Cardiac muscle cell (in vitro differentiated cells and primary cell): ENCODE measurements around the gene AGAP1. TPM values are rescaled to one million over a fixed set of nuclear protein-coding genes. Genes with fewer than 3 reads are reported as not detected.

Source experiments
- DNase-seq, 2 donors: peaks; one replicate each; pipeline versions ENCODE4 v3.0.0 to v3.0.0-alpha.2; 2010 to 2017; ENCODE audit warnings: low read depth in 1 of 2, low spot score in 1 of 2
- H3K27ac ChIP-seq: fragments of 200-600 bp; sonication (generic); 2 replicates; pipeline ENCODE4 v1.5.1; 2016
- H3K27me3 ChIP-seq: fragments of 200-600 bp; sonication (generic); 2 replicates; pipeline ENCODE4 v1.6.0; 2016; ENCODE audit warnings: control low read depth
- H3K36me3 ChIP-seq: fragments of 200-600 bp; sonication (generic); 2 replicates; pipeline ENCODE4 v1.5.1; 2016; ENCODE audit warnings: control low read depth
- H3K4me1 ChIP-seq: fragments of 200-600 bp; sonication (generic); 2 replicates; pipeline ENCODE4 v1.8.1; 2017; ENCODE audit warnings: low read depth, mild to moderate bottlenecking, mixed run types
- H3K4me3 ChIP-seq: fragments of 200-600 bp; sonication (generic); 2 replicates; pipeline ENCODE4 v1.5.1; 2016; ENCODE audit warnings: mild to moderate bottlenecking
- H3K9me3 ChIP-seq: fragments of 200-600 bp; sonication (generic); 2 replicates; pipeline ENCODE4 v1.5.1; 2017; ENCODE audit warnings: low read depth, mild to moderate bottlenecking, control low read depth
- polyA plus RNA-seq: library from polyadenylated mRNA; unstranded; fragments of >200 nt; fragmentation: Nextera tagmentation; extraction: Ambion mirVana; gene quantifications from 2 replicates; pipeline ENCODE4 v1.2.1, GENCODE V29; 2016
- total RNA-seq: library from RNA; depleted of rRNA; stranded (reverse); fragments of >200 nt; gene quantifications from 2 replicates; pipeline ENCODE4 v1.2.3, GENCODE V29; 2016
- TF ChIP-seq, protein P1 (sequence below): IDR thresholded peaks from 2 replicates; pipeline ENCODE4 v1.5.1; 2012; ENCODE audit warnings: low read depth, mild to moderate bottlenecking, low read length

AGAP1 gene
- total and polyA plus RNA-seq, 2 experiments from 2014 or later, result 8.6 to 38.2 TPM

DNA sequence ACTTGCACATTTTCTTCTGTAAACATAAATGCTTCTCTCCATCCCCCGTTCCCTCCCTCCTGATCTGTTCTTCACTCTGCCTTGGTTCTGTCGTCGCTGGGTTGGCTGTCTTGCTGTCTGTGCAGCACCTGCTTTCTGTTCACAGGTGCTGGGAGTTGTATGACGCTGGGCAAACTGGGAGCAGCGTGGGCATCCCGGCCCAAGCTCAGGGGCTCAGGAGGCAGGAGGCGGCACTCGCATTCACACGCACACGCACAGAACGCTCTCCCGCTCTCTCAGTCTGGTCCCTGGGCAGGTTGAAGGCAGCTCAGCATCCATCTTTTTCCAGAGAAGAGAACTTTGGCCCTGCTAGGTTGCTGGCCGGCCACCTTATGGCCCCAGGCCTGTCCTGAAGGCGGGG, 618.6 kb downstream of the AGAP1 start:
- no peaks in the 10 kb centered on the region for H3K36me3 ChIP-seq
- TF ChIP-seq, protein P1, sequence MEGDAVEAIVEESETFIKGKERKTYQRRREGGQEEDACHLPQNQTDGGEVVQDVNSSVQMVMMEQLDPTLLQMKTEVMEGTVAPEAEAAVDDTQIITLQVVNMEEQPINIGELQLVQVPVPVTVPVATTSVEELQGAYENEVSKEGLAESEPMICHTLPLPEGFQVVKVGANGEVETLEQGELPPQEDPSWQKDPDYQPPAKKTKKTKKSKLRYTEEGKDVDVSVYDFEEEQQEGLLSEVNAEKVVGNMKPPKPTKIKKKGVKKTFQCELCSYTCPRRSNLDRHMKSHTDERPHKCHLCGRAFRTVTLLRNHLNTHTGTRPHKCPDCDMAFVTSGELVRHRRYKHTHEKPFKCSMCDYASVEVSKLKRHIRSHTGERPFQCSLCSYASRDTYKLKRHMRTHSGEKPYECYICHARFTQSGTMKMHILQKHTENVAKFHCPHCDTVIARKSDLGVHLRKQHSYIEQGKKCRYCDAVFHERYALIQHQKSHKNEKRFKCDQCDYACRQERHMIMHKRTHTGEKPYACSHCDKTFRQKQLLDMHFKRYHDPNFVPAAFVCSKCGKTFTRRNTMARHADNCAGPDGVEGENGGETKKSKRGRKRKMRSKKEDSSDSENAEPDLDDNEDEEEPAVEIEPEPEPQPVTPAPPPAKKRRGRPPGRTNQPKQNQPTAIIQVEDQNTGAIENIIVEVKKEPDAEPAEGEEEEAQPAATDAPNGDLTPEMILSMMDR, result no peak

DNA sequence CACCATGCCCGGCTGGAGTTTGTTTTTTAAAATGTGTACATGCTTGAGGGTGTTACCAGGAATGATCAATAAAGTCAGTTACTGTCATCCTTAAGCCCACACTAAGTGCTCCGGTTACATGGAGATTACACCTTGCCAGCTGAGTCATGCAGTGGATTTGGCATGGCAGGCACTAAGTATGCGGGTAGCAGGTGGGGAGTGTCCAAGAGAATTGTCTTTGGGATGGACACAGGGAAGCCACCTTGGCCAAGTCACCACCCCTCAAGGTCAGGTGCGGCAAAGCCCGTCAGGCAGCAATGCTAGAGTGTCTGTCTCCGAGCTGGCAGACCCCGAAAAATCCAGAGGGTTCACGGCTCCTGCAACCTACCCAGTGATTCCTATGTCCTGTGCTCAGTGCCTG, 619.6 kb downstream of the AGAP1 start:
- H3K4me3 ChIP-seq, result no peak overlapping the region
- no peaks in the 10 kb centered on the region for H3K36me3 ChIP-seq
- H3K27ac ChIP-seq, result no peak overlapping the region
- TF ChIP-seq, protein P1, result no peak
- H3K27me3 ChIP-seq, result no peaks in the 10 kb centered on the region
- H3K4me1 ChIP-seq, result peaks cover 9% of the 10 kb centered on the region
- DNase-seq, result no peak
- H3K9me3 ChIP-seq, result no peaks in the 10 kb centered on the region

More for the DNA sequence above, 618.6 kb downstream of the AGAP1 start:
- H3K27ac ChIP-seq, result no peak overlapping the region
- no peaks in the 10 kb centered on the region for H3K9me3 ChIP-seq
- peaks cover 6% of the 10 kb centered on the region for H3K4me1 ChIP-seq
- H3K4me3 ChIP-seq, result no peak overlapping the region
- no peak for DNase-seq
- H3K27me3 ChIP-seq, result no peaks in the 10 kb centered on the region

DNA sequence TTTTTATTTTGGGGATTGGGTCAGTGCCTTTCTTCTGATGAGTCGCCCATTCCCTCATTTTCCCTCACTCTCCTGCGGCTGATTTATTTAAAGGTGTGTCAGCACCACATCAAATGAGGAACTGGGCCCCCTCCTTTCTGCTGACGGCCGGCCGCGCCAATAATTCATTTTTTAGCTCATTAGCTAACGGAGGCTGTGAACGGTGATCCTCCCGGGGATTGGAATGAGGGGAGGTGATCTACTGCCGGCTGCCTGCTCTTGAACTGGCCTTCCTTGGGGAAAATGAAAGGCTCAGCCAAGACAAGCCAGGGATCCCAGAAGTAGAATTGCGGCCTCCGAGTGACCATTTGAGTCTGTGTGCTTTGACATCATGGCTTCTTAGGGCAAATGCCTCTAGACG, 620.1 kb downstream of the AGAP1 start:
- Histone ChIP-seq H3K9me3 (no peaks in the 10 kb centered on the region), H3K27me3 (no peaks in the 10 kb centered on the region), H3K27ac (no peak overlapping the region), H3K4me3 (no peak overlapping the region), H3K4me1 (peaks cover 9% of the 10 kb centered on the region), H3K36me3 (no peaks in the 10 kb centered on the region)
- TF ChIP-seq, protein P1, result no peak
- DNase-seq, result no peak

DNA sequence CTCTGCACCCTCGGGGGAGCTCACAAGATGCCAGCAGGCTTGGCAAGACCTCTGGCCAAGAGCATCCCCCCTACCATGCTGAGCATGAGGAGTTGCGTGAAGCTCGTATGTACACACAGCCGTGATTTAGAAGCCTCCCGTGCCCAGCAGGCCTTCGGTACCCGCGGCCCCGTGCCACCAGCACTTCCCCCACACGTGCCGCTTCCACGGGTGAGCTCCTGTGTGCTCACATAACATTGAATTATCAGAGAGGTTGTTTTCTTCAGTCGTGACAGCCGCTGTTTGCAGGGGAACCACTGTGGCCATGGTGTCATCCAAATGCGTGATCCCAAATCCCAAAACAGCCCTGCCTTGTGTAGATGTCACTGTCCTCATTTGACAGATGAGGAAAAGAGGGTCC, 621.1 kb downstream of the AGAP1 start:
- Histone ChIP-seq H3K27me3 (no peaks in the 10 kb centered on the region), H3K36me3 (no peaks in the 10 kb centered on the region), H3K27ac (no peak overlapping the region), H3K9me3 (no peaks in the 10 kb centered on the region), H3K4me1 (peaks cover 9% of the 10 kb centered on the region), H3K4me3 (no peak overlapping the region)
- TF ChIP-seq, protein P1, result no peak
- no peak for DNase-seq

DNA sequence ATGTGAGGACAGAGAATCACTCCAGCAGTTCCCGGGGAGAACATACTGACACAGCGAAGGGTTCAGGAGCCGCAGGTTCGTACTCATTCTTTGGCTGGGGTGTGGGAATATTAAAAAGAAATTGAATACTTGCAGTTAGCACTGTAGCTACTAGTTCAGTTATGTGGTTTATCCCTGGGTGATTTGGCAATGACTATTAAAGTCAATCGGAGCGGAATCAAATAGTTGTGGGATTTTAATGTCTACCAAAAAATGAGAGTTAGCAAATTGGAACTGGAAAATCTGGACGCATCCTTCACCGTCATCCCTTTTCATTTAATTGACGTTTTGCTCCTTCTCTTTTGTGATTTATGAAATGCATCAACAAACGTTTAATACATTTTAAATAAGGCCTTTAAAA, 623.6 kb downstream of the AGAP1 start:
- no peaks in the 10 kb centered on the region for H3K36me3 ChIP-seq
- no peaks in the 10 kb centered on the region for H3K9me3 ChIP-seq

More for the DNA sequence above, 623.6 kb downstream of the AGAP1 start:
- Histone ChIP-seq H3K4me1 (peaks cover 9% of the 10 kb centered on the region), H3K4me3 (no peak overlapping the region), H3K27ac (no peak overlapping the region), H3K27me3 (no peaks in the 10 kb centered on the region)
- DNase-seq, result no peak
- TF ChIP-seq, protein P1, result no peak
